ENCODE data around the gene MOCOS.

The MOCOS gene

DNA sequence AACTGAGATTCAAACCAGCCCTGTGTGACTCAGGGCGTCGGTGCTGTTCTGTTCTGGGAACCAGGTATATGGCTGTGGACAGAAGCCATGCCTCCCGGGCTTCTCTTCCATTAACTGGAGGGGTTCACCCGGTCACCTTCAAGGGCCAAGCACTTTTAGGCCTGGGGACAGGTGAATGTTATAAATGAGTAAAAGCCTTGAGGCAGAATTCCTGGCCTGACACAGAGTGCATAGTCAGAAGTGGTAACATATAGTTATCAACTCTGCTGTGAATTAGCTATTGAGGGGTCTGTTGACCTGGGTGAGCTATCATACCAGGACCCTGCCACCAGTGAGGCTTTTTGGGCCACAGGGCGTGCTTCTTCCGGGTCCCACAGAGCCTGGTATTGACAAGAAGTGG, 112.9 kb downstream of the MOCOS start:
- Histone ChIP-seq H3K27me3 (ENCODE audit: control insufficient read depth in 1 of 2, insufficient read depth in 2 of 2, low read length in 2 of 2) (peaks cover 2 to 6% of the 10 kb centered on the region in 2 donors), H3K9ac (ENCODE audit: low read length in 2 of 2) (no peak overlapping the region), H3K36me3 (ENCODE audit: control insufficient read depth in 2 of 2, insufficient read depth in 2 of 2, low read length in 2 of 2) (no peaks in the 10 kb centered on the region)

DNA sequence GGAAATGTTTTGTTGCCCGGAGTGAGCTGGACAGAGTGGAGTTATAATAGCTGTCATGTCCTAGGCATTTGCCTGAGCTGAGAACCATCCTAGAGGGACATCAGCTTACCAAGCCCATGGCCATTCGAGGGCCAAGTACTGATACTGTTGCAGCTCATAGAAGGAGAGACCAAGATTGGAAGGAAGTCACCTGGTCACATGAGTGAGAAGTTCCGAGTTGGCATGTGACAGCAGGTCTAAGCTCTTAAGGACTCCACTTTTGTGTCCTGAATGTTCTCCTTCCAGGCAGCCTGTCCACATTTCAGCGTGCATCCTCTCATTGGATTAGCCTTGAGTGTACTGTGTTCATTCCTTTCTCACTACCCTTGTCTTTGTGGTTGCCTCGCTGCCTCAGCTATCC, 114.6 kb downstream of the MOCOS start:
- Histone ChIP-seq H3K4me1 (ENCODE audit: control insufficient read depth, insufficient read depth, low read length) (peaks cover 6% of the 10 kb centered on the region), H3K27me3 (ENCODE audit: control insufficient read depth in 1 of 2, insufficient read depth in 2 of 2, low read length in 2 of 2) (peaks cover 0 to 6% of the 10 kb centered on the region in 2 donors), H3K4me3 (ENCODE audit: low read length in 2 of 2) (no peak overlapping the region), H3K9me3 (ENCODE audit: control insufficient read depth in 2 of 2, low read length in 2 of 2) (no peaks in the 10 kb centered on the region), H3K36me3 (ENCODE audit: control insufficient read depth in 2 of 2, insufficient read depth in 2 of 2, low read length in 2 of 2) (no peaks in the 10 kb centered on the region), H3K27ac (ENCODE audit: low read length) (no peak overlapping the region), H3K9ac (ENCODE audit: low read length in 2 of 2) (no peak overlapping the region)

More for the DNA sequence above, 112.9 kb downstream of the MOCOS start:
- Histone ChIP-seq H3K4me3 (ENCODE audit: low read length in 2 of 2) (no peak overlapping the region), H3K4me1 (ENCODE audit: control insufficient read depth, insufficient read depth, low read length) (peaks cover 13% of the 10 kb centered on the region), H3K9me3 (ENCODE audit: control insufficient read depth in 2 of 2, low read length in 2 of 2) (no peaks in the 10 kb centered on the region), H3K27ac (ENCODE audit: low read length) (no peak overlapping the region)

DNA sequence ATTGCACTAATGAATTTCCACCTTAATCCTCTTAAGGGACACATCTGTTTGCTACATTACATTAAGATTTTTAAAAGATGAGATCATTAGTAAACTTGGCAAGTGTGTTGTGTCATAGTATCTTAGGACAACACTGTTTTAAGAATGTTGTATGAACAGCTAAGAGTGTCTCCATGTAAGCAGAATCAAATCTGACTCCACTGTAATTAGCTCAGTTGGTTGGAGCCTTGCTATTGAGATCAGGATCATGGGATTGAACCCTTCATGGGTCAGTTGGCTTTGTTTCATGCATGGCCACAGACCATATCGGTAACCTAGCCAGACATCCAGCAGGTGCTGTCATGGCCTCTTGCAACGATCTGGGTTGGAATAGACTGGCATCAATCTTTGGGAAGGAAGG, 115.4 kb downstream of the MOCOS start:
- Histone ChIP-seq H3K27ac (ENCODE audit: low read length) (no peak overlapping the region), H3K27me3 (ENCODE audit: control insufficient read depth in 1 of 2, insufficient read depth in 2 of 2, low read length in 2 of 2) (peaks cover 0 to 6% of the 10 kb centered on the region in 2 donors), H3K4me3 (ENCODE audit: low read length in 2 of 2) (no peak overlapping the region), H3K4me1 (ENCODE audit: control insufficient read depth, insufficient read depth, low read length) (peaks cover 3% of the 10 kb centered on the region), H3K36me3 (ENCODE audit: control insufficient read depth in 2 of 2, insufficient read depth in 2 of 2, low read length in 2 of 2) (no peaks in the 10 kb centered on the region), H3K9me3 (ENCODE audit: control insufficient read depth in 2 of 2, low read length in 2 of 2) (no peaks in the 10 kb centered on the region), H3K9ac (ENCODE audit: low read length in 2 of 2) (no peak overlapping the region)

DNA sequence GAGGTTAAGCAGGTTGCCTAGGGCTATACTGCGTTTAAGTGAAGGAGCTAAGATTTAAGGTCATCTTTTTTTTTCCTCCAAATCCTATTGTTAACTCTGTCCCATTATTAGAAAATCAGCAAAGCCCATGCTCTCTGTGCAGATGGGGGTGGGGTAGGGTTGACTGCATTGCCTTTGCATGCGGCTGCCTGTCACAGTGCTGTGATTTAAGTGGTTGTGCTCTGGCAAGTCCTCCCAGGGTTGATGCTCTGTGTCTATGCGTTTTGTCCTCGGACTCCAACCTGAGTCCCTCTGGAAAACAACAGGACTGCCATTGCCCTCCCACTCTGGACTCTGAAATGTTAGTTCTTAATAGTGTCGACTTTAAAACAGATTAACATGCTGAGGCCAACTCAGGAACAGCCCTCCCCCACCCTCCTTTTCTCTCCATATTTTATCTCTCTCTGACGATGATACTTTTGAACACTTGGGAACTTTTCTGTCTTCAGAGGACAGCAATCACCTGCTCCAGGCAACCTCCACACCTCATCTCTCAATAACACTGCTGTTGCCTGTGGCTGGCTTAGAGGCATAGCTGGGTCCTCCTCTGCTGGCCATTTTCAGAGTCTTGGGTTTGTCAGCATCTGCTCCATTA, 116.0 kb downstream of the MOCOS start:
- H3K4me1 ChIP-seq (ENCODE audit: control insufficient read depth, insufficient read depth, low read length): no peaks in the 10 kb centered on the region
- H3K36me3 ChIP-seq (ENCODE audit: control insufficient read depth in 2 of 2, insufficient read depth in 2 of 2, low read length in 2 of 2): no peaks in the 10 kb centered on the region
- H3K9me3 ChIP-seq (ENCODE audit: control insufficient read depth in 2 of 2, low read length in 2 of 2): no peaks in the 10 kb centered on the region
- H3K9ac ChIP-seq (ENCODE audit: low read length in 2 of 2): no peak overlapping the region
- no peak overlapping the region for H3K27ac ChIP-seq (ENCODE audit: low read length)
- H3K27me3 ChIP-seq (ENCODE audit: control insufficient read depth in 1 of 2, insufficient read depth in 2 of 2, low read length in 2 of 2): peaks cover 0 to 6% of the 10 kb centered on the region in 2 donors
- H3K4me3 ChIP-seq (ENCODE audit: low read length in 2 of 2): no peak overlapping the region

DNA sequence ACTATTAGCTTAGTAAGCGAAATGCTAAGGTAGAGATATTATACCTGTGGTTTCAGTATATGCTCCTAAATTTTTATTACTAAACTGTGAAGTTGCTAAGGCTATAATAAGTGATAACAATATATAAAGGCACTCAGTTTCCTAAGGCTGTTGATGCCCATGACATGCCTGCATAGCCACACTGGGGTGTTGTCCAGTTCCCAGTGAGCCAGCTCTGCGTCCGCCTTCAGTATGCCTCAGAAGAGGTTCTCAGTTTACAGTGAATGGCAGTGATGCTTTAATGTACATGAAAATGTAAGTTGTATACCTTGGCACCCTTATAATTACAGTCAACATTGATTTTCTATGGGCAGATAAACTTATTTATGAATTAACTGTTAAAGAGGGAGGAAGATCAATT, 117.4 kb downstream of the MOCOS start:
- Histone ChIP-seq H3K4me3 (ENCODE audit: low read length in 2 of 2) (no peak overlapping the region), H3K9me3 (ENCODE audit: control insufficient read depth in 2 of 2, low read length in 2 of 2) (no peaks in the 10 kb centered on the region), H3K36me3 (ENCODE audit: control insufficient read depth in 2 of 2, insufficient read depth in 2 of 2, low read length in 2 of 2) (no peaks in the 10 kb centered on the region), H3K4me1 (ENCODE audit: control insufficient read depth, insufficient read depth, low read length) (no peaks in the 10 kb centered on the region), H3K9ac (ENCODE audit: low read length in 2 of 2) (no peak overlapping the region), H3K27ac (ENCODE audit: low read length) (no peak overlapping the region), H3K27me3 (ENCODE audit: control insufficient read depth in 1 of 2, insufficient read depth in 2 of 2, low read length in 2 of 2) (no peaks in the 10 kb centered on the region)

DNA sequence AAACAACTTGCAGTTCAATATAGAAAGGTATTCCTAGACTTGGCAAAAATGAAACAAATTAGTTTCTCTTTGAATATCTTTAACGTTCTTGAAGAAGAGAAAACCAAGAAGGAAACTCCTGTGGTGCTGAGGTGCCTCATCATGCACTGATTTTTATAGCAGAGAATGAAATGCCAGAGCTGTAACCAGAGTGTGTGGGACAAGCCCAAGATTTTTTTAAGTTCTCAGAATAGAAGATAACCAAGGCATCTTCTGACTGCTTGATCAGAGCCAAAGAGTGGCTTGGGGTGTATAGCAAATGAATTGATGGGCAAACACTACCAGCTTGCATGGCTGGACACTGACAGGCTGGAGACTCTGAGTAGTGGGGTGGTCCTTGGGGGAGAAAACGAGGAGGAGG, 118.1 kb downstream of the MOCOS start:
- no peak overlapping the region for H3K27ac ChIP-seq (ENCODE audit: low read length)
- no peak overlapping the region for H3K4me3 ChIP-seq (ENCODE audit: low read length in 2 of 2)
- no peaks in the 10 kb centered on the region for H3K9me3 ChIP-seq (ENCODE audit: control insufficient read depth in 2 of 2, low read length in 2 of 2)
- H3K36me3 ChIP-seq (ENCODE audit: control insufficient read depth in 2 of 2, insufficient read depth in 2 of 2, low read length in 2 of 2): no peaks in the 10 kb centered on the region
- H3K27me3 ChIP-seq (ENCODE audit: control insufficient read depth in 1 of 2, insufficient read depth in 2 of 2, low read length in 2 of 2): no peaks in the 10 kb centered on the region
- H3K4me1 ChIP-seq (ENCODE audit: control insufficient read depth, insufficient read depth, low read length): no peaks in the 10 kb centered on the region
- H3K9ac ChIP-seq (ENCODE audit: low read length in 2 of 2): no peak overlapping the region

DNA sequence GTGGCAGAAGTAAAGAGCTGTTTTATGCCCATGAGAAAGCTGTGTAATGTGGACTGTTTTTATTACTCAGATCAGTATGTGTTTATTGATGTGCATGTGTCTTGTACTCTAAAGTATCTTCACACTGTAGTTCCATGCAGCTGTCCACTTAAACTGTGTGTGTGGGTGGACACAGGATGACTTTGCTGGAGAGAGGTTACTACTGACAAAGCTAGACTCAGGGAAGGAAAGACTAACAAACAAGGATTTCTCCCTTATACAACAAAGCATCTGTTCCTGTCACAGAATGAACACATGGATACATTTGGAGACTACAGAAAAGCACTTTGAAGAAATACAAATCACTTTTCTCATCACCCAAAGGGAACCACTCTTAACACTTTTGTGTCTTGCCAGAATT, 120.2 kb downstream of the MOCOS start:
- Histone ChIP-seq H3K9me3 (ENCODE audit: control insufficient read depth in 2 of 2, low read length in 2 of 2) (no peaks in the 10 kb centered on the region), H3K4me1 (ENCODE audit: control insufficient read depth, insufficient read depth, low read length) (no peaks in the 10 kb centered on the region), H3K27me3 (ENCODE audit: control insufficient read depth in 1 of 2, insufficient read depth in 2 of 2, low read length in 2 of 2) (no peaks in the 10 kb centered on the region)

DNA sequence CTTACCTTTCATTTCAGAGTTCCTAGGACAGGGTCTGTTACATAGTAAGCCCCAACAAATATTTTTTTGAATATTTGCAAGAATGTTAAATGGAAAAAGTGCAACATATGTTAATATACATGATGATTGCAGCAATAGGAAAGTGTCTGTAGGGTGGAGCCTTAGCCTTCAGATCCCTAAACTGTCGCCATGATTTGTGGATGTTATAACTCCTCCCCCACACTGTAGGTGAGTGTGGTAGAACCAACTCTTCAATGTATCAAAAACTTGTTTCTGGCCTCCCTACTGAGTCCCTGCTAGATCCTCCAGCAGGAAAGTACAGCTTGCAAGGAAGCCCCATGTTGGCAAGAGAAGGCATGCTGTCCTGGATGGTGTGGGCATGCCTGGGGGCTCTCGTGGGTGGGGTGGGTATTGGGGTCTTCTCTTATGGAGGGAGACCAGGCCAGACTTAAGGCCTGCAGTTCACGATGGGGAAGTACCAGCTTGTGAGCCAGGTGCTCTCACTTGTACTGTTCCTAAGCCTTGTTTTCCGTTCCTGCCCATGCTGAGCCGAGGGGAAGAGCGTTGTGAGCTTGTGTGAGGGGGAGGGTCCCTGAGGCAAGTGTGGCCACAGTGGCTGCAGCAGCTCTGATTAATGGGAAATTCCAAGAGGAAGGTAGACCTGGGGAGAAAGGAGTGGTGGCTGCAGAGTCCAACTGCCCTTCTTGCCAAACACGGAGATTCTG, 121.6 kb downstream of the MOCOS start:
- Histone ChIP-seq H3K36me3 (ENCODE audit: control insufficient read depth in 2 of 2, insufficient read depth in 2 of 2, low read length in 2 of 2) (no peaks in the 10 kb centered on the region), H3K27ac (ENCODE audit: low read length) (no peak overlapping the region), H3K27me3 (ENCODE audit: control insufficient read depth in 1 of 2, insufficient read depth in 2 of 2, low read length in 2 of 2) (no peaks in the 10 kb centered on the region), H3K4me3 (ENCODE audit: low read length in 2 of 2) (no peak overlapping the region), H3K9ac (ENCODE audit: low read length in 2 of 2) (no peak overlapping the region), H3K4me1 (ENCODE audit: control insufficient read depth, insufficient read depth, low read length) (no peaks in the 10 kb centered on the region), H3K9me3 (ENCODE audit: control insufficient read depth in 2 of 2, low read length in 2 of 2) (no peaks in the 10 kb centered on the region)

More for the DNA sequence above, 120.2 kb downstream of the MOCOS start:
- Histone ChIP-seq H3K4me3 (ENCODE audit: low read length in 2 of 2) (no peak overlapping the region), H3K27ac (ENCODE audit: low read length) (no peak overlapping the region), H3K36me3 (ENCODE audit: control insufficient read depth in 2 of 2, insufficient read depth in 2 of 2, low read length in 2 of 2) (no peaks in the 10 kb centered on the region), H3K9ac (ENCODE audit: low read length in 2 of 2) (no peak overlapping the region)

DNA sequence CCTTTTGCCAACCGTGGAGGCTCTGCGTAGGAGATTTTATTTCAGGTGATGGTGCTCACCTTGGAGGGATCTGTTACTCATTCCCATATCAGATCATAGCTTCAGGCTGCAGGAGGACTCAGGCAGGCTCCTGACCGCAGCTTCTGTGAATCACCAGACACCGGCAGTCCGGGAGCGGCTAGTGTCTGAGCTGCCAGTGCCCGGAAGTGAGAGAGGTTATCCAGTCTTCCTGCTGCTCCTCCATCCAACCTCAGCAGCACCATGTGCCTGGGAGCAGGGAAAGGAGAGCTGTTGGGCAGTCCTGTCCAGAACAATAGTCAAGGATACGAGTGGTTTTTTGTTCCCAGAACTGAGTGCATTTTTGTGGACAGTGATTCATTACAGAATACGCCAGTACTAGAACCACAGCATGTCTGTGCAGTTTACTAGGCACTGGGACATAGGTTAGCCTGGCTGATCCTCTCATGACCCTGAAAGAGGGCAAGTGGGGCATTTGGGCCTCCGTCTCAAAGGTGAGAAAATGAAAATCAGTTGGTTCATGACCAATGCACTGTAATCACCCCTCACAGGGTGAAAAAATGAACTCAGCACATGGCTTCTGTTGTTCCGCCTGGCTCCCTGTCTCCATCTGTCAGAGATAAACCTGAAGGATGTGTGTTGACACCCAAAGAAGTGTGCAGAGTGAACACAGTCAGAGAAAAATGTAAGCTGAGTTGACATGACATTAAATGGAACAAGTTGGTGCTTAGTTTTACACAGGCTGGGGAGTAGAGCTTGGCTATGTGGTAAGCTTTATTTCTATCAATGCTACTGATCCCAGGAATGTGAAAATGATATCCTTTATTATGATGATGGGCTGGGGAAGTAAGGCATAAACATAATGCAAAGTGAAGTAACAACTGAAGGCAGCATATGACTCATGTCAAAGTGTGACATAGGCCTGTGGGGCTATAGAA, 122.4 kb downstream of the MOCOS start:
- Histone ChIP-seq H3K9ac (ENCODE audit: low read length in 2 of 2) (no peak overlapping the region), H3K4me3 (ENCODE audit: low read length in 2 of 2) (no peak overlapping the region), H3K9me3 (ENCODE audit: control insufficient read depth in 2 of 2, low read length in 2 of 2) (no peaks in the 10 kb centered on the region), H3K4me1 (ENCODE audit: control insufficient read depth, insufficient read depth, low read length) (peaks cover 3% of the 10 kb centered on the region), H3K27me3 (ENCODE audit: control insufficient read depth in 1 of 2, insufficient read depth in 2 of 2, low read length in 2 of 2) (no peaks in the 10 kb centered on the region), H3K27ac (ENCODE audit: low read length) (no peak overlapping the region), H3K36me3 (ENCODE audit: control insufficient read depth in 2 of 2, insufficient read depth in 2 of 2, low read length in 2 of 2) (no peaks in the 10 kb centered on the region)

DNA sequence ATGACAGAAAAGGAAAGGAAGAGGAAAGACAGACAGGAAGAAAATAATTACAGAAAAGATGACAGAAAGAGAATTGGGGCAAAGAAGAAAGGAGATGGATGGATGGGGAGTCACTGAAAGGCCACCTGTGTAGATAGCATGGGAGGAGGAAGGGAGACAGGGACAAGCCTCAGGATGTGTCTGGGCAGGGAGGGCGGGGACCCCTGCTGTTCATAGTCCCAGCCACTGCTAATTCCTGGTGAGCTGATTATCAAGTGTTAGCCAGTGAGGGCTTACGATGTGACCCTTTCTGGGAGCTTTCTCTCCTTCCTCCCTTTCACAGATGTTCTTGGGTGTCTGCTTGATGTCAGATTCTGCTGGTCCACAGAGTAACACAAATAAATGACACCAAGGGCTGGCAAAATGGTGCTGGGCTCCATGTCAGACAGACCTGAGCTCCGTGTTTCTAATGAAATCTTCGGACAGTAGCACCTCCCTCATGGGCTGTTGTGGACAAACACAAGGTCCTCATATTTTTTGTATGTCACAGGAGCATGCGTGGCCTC, 123.8 kb downstream of the MOCOS start:
- peaks cover 3% of the 10 kb centered on the region for H3K4me1 ChIP-seq (ENCODE audit: control insufficient read depth, insufficient read depth, low read length)
- H3K27ac ChIP-seq (ENCODE audit: low read length): no peak overlapping the region
- H3K27me3 ChIP-seq (ENCODE audit: control insufficient read depth in 1 of 2, insufficient read depth in 2 of 2, low read length in 2 of 2): no peaks in the 10 kb centered on the region
- H3K9me3 ChIP-seq (ENCODE audit: control insufficient read depth in 2 of 2, low read length in 2 of 2): no peaks in the 10 kb centered on the region
- H3K9ac ChIP-seq (ENCODE audit: low read length in 2 of 2): no peak overlapping the region
- H3K36me3 ChIP-seq (ENCODE audit: control insufficient read depth in 2 of 2, insufficient read depth in 2 of 2, low read length in 2 of 2): no peaks in the 10 kb centered on the region
- H3K4me3 ChIP-seq (ENCODE audit: low read length in 2 of 2): no peak overlapping the region

Measured in stomach smooth muscle (tissue), 2 donors.